NB4 (cell line): ENCODE data around the gene ZNF81.

ENCODE experiments used
- CTCF ChIP-seq: IDR thresholded peaks from one replicate; pipeline ENCODE4 v1.5.1; 2012; ENCODE audit warnings: low read depth, low read length
- POLR2A ChIP-seq: IDR thresholded peaks from 2 replicates; pipeline ENCODE4 v1.6.1; 2011; ENCODE audit warnings: mild to moderate bottlenecking; ENCODE audit not compliant: insufficient read length; ENCODE audit errors: extremely low read depth
- TF ChIP-seq, protein P1 (sequence below): IDR thresholded peaks from 2 replicates; pipeline ENCODE4 v1.6.1; 2011; ENCODE audit warnings: low read depth, low read length

DNA sequence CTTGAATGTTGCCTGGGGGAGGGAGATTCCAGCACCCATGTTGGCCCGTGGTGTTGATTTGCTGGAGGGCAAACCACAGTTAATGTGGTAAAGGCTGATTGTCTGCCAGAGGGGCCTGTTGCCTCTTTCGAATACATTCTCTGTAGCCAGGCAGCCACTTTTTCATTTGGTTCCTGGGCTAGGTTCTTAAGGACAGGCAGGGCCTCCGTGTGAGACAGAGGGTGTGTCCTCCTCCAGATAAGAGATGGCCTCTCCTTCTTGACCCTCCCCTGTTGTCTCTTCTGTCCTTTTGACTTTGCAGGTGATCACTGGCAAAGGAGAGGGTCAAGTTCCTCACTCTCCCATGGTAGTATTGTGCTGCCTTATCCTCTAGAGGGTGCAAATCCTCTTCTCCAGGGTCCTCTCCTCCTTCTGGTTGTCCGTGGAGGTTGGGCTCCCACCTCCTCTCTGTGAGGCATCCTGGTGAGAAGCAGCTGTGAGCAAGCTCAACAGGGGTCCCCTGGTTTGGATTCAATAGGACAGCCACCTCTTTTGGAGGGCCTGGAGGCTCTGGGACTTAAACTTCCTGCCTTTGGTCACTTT, 122.2 kb downstream of the ZNF81 start:
- TF ChIP-seq CTCF, result peak; percentile 17
- TF ChIP-seq, protein P1, sequence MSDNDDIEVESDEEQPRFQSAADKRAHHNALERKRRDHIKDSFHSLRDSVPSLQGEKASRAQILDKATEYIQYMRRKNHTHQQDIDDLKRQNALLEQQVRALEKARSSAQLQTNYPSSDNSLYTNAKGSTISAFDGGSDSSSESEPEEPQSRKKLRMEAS, result no peak
- no peak for TF ChIP-seq POLR2A
